ENCODE results near the gene TACC2.

Gene TACC2

GRCh38 chr10:122184254-122184653 lies 195.3 kb downstream of the TACC2 start:
- no peak overlapping the region for H3K27ac Mint-ChIP-seq
- H3K4me3 Mint-ChIP-seq = no peak overlapping the region
- H3K36me3 Mint-ChIP-seq (ENCODE audit: low read depth) = no peaks in the 10 kb centered on the region
- no peaks in the 10 kb centered on the region for H3K4me1 Mint-ChIP-seq (ENCODE audit: low read depth)
- H3K9me3 Mint-ChIP-seq = no peaks in the 10 kb centered on the region
- no peaks in the 10 kb centered on the region for H3K27me3 Mint-ChIP-seq (ENCODE audit: low read depth)

- Mint-ChIP-seq H3K27me3 (ENCODE audit: low read depth) (no peaks in the 10 kb centered on the region), H3K4me1 (ENCODE audit: low read depth) (no peaks in the 10 kb centered on the region), H3K27ac (no peak overlapping the region), H3K9me3 (no peaks in the 10 kb centered on the region), H3K36me3 (ENCODE audit: low read depth) (no peaks in the 10 kb centered on the region), H3K4me3 (no peak overlapping the region)
Observed at GRCh38 chr10:122185643-122186042, 196.7 kb downstream of the TACC2 start.

- Mint-ChIP-seq H3K27ac (no peak overlapping the region), H3K36me3 (ENCODE audit: low read depth) (no peaks in the 10 kb centered on the region), H3K9me3 (no peaks in the 10 kb centered on the region), H3K27me3 (ENCODE audit: low read depth) (no peaks in the 10 kb centered on the region), H3K4me3 (no peak overlapping the region), H3K4me1 (ENCODE audit: low read depth) (no peaks in the 10 kb centered on the region)
Observed at GRCh38 chr10:122186816-122187810, 198.2 kb downstream of the TACC2 start.

GRCh38 chr10:122188706-122189105 lies 199.7 kb downstream of the TACC2 start:
- Mint-ChIP-seq H3K9me3 (no peaks in the 10 kb centered on the region), H3K27ac (no peak overlapping the region), H3K36me3 (ENCODE audit: low read depth) (no peaks in the 10 kb centered on the region), H3K4me3 (no peak overlapping the region), H3K27me3 (ENCODE audit: low read depth) (no peaks in the 10 kb centered on the region), H3K4me1 (ENCODE audit: low read depth) (no peaks in the 10 kb centered on the region)

GRCh38 chr10:122189185-122189584 lies 200.2 kb downstream of the TACC2 start:
- no peaks in the 10 kb centered on the region for H3K36me3 Mint-ChIP-seq (ENCODE audit: low read depth)
- H3K4me1 Mint-ChIP-seq (ENCODE audit: low read depth) = no peaks in the 10 kb centered on the region
- no peaks in the 10 kb centered on the region for H3K27me3 Mint-ChIP-seq (ENCODE audit: low read depth)
- H3K9me3 Mint-ChIP-seq = no peaks in the 10 kb centered on the region
- H3K27ac Mint-ChIP-seq = no peak overlapping the region
- no peak overlapping the region for H3K4me3 Mint-ChIP-seq

- Mint-ChIP-seq H3K27ac (no peak overlapping the region), H3K9me3 (no peaks in the 10 kb centered on the region), H3K4me3 (no peak overlapping the region), H3K36me3 (ENCODE audit: low read depth) (no peaks in the 10 kb centered on the region), H3K27me3 (ENCODE audit: low read depth) (no peaks in the 10 kb centered on the region), H3K4me1 (ENCODE audit: low read depth) (no peaks in the 10 kb centered on the region)
Observed at GRCh38 chr10:122190176-122190943, 201.4 kb downstream of the TACC2 start.

- Mint-ChIP-seq H3K4me1 (ENCODE audit: low read depth) (no peaks in the 10 kb centered on the region), H3K36me3 (ENCODE audit: low read depth) (no peaks in the 10 kb centered on the region), H3K27ac (no peak overlapping the region), H3K9me3 (no peaks in the 10 kb centered on the region), H3K27me3 (ENCODE audit: low read depth) (no peaks in the 10 kb centered on the region), H3K4me3 (no peak overlapping the region)
Observed at GRCh38 chr10:122191936-122192541, 203.1 kb downstream of the TACC2 start.

- Mint-ChIP-seq H3K9me3 (no peaks in the 10 kb centered on the region), H3K27me3 (ENCODE audit: low read depth) (no peaks in the 10 kb centered on the region), H3K27ac (no peak overlapping the region), H3K4me3 (no peak overlapping the region), H3K4me1 (ENCODE audit: low read depth) (no peaks in the 10 kb centered on the region), H3K36me3 (ENCODE audit: low read depth) (no peaks in the 10 kb centered on the region)
Observed at GRCh38 chr10:122194251-122194650, 205.3 kb downstream of the TACC2 start.

GRCh38 chr10:122196218-122196617 lies 207.3 kb downstream of the TACC2 start:
- no peaks in the 10 kb centered on the region for H3K27me3 Mint-ChIP-seq (ENCODE audit: low read depth)
- H3K36me3 Mint-ChIP-seq (ENCODE audit: low read depth) = no peaks in the 10 kb centered on the region
- H3K4me3 Mint-ChIP-seq = no peak overlapping the region
- no peaks in the 10 kb centered on the region for H3K4me1 Mint-ChIP-seq (ENCODE audit: low read depth)
- no peaks in the 10 kb centered on the region for H3K9me3 Mint-ChIP-seq
- no peak overlapping the region for H3K27ac Mint-ChIP-seq

GRCh38 chr10:122197611-122198222 lies 208.8 kb downstream of the TACC2 start:
- Mint-ChIP-seq H3K27ac (no peak overlapping the region), H3K27me3 (ENCODE audit: low read depth) (no peaks in the 10 kb centered on the region), H3K4me3 (no peak overlapping the region), H3K36me3 (ENCODE audit: low read depth) (no peaks in the 10 kb centered on the region), H3K4me1 (ENCODE audit: low read depth) (no peaks in the 10 kb centered on the region), H3K9me3 (no peaks in the 10 kb centered on the region)

- Mint-ChIP-seq H3K27me3 (ENCODE audit: low read depth) (no peaks in the 10 kb centered on the region), H3K27ac (no peak overlapping the region), H3K36me3 (ENCODE audit: low read depth) (no peaks in the 10 kb centered on the region), H3K4me3 (no peak overlapping the region), H3K4me1 (ENCODE audit: low read depth) (no peaks in the 10 kb centered on the region), H3K9me3 (no peaks in the 10 kb centered on the region)
Observed at GRCh38 chr10:122198631-122199030, 209.7 kb downstream of the TACC2 start.

- H3K27me3 Mint-ChIP-seq (ENCODE audit: low read depth) = no peaks in the 10 kb centered on the region
- no peak overlapping the region for H3K27ac Mint-ChIP-seq
- no peak overlapping the region for H3K4me3 Mint-ChIP-seq
- H3K36me3 Mint-ChIP-seq (ENCODE audit: low read depth) = no peaks in the 10 kb centered on the region
- no peaks in the 10 kb centered on the region for H3K9me3 Mint-ChIP-seq
- no peaks in the 10 kb centered on the region for H3K4me1 Mint-ChIP-seq (ENCODE audit: low read depth)
Observed at GRCh38 chr10:122199070-122199469, 210.1 kb downstream of the TACC2 start.

- Mint-ChIP-seq H3K27me3 (ENCODE audit: low read depth) (no peaks in the 10 kb centered on the region), H3K36me3 (ENCODE audit: low read depth) (no peaks in the 10 kb centered on the region), H3K4me3 (no peak overlapping the region), H3K4me1 (ENCODE audit: low read depth) (no peaks in the 10 kb centered on the region), H3K9me3 (no peaks in the 10 kb centered on the region), H3K27ac (no peak overlapping the region)
Observed at GRCh38 chr10:122199689-122200088, 210.7 kb downstream of the TACC2 start.

- Mint-ChIP-seq H3K4me1 (ENCODE audit: low read depth) (no peaks in the 10 kb centered on the region), H3K4me3 (no peak overlapping the region), H3K27ac (no peak overlapping the region), H3K27me3 (ENCODE audit: low read depth) (no peaks in the 10 kb centered on the region), H3K36me3 (ENCODE audit: low read depth) (no peaks in the 10 kb centered on the region), H3K9me3 (no peaks in the 10 kb centered on the region)
Observed at GRCh38 chr10:122201401-122201800, 212.4 kb downstream of the TACC2 start.

All from T-helper 1 cell treated with Interleukin-12 subunit alpha and Interleukin-12 subunit beta and Interleukin-4 antibody, amounts not matched to agents 30 μg/mL and 1 μg/mL, for 36 hours (primary cell).